Right renal cortex interstitium (tissue), 3 donors: Measurements from ENCODE around the gene SEC16B. TPM values are rescaled to one million over a fixed set of nuclear protein-coding genes. Genes with fewer than 3 reads are reported as not detected.

Experiments
- DNase-seq, 3 donors: peaks; one replicate each; pipeline ENCODE4 v3.0.0-alpha.2; 2013; ENCODE audit warnings: low read depth in 3 of 3, low spot score in 2 of 3
- polyA plus RNA-seq, 3 donors: library from polyadenylated mRNA; unstranded; fragments of 120-200 nt; gene quantifications; one replicate each; pipeline ENCODE4 v1.2.1, GENCODE V29; 2013; ENCODE audit not compliant: insufficient read length in 3 of 3

SEC16B gene
- polyA plus RNA-seq, 3 donors = 2.8 to 4.7 (median 3.1) TPM

GRCh38 chr1:177945943-177946650 lies 23.8 kb downstream of the SEC16B start:
- peak in 2 of 3 donors; percentile 44 to 47 for DNase-seq

DNA sequence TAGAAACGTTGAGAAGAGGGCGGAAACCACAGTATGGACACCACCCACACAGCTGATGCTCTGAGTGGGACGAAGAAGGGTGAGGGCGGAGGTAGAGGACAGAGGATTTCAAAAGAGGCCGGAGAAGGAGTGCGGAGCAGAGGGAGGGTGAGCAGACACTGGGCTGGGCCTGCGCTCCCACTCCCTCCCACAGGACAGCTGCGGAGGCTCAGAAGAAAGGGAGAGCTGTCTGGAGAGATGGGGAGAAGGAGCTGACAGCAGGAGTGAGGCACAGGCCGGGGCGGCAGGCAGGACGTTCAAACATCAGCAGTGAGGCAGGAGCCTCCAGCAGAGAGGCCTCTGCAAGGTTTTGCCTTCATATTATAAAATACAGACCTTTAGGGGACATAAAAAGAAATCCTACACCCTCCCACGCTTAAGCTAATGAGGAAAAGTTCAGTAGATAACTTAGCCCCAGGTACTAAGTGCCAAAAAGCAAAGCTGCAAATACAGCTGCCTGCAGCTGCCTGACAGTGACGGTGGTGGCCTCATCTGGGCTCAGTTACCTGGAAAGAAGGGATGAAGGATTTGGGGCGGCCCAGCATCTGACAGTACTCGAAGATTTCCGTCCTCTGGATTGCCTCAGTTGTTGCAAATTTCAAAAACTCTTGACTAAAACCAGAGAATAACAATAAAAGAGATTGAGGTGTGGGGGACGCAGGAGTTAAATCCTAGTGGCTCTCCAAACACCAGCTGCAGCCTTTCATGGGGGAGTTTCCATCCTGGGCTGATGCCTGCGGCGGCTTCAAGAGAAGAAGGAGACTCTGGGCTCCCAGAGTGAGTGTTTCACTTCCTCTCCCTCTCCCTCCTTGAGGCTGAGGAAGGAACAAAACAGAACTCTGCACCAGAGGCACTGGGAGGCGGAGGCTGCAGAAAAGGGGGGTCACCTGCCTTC lies 25.6 kb downstream of the SEC16B start:
- peak; percentile 50 to 65 (median 58) for DNase-seq

- no peak for DNase-seq
Measured at GRCh38 chr1:177941976-177942375, 27.9 kb downstream of the SEC16B start.

- DNase-seq = no peak
Measured at GRCh38 chr1:177940682-177941081, 29.2 kb downstream of the SEC16B start.

GRCh38 chr1:177937931-177938330 lies 31.9 kb downstream of the SEC16B start:
- no peak for DNase-seq

- DNase-seq = no peak
Measured at GRCh38 chr1:177937174-177937770, 32.6 kb downstream of the SEC16B start.

GRCh38 chr1:177935638-177936415 lies 34.0 kb downstream of the SEC16B start:
- DNase-seq = no peak

DNA sequence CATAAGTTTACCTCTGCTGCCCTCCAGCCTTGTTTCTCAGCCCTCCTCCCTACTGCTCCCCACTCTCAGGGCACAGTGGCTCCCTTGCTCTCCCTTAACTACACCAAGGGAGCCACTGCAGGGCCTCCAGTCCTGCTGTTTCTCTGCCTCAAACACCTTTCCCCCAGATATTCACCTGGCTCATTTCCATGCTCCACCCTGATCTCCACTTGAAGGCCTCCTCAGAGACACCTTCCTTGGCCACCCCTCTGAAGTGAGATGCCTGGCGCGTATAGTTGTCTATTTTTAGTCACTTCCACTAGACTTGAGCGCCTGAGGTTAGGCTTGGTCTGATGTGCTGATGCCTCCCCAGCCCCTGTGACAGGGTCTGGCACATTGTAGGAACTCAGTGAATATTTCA lies 34.9 kb downstream of the SEC16B start:
- DNase-seq = no peak

DNA sequence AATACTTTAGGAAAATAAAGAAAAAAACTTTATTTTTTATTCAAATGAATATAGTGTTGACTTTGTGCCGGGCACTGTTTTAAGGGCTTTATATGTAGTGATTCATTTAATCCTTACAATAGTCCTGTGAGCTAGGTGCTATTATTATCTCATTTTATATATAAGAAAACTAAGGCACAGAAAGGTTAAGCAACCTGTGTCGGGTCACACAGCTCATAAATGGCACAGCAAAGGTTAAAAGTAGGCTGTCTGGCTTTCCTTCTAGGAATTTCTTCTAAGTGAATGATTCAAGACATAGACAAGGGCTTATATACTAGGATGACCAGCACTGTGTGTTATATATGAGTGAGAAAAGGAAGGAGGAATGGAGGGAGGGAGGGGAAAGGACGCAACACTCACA lies 35.4 kb downstream of the SEC16B start:
- no peak for DNase-seq

DNA sequence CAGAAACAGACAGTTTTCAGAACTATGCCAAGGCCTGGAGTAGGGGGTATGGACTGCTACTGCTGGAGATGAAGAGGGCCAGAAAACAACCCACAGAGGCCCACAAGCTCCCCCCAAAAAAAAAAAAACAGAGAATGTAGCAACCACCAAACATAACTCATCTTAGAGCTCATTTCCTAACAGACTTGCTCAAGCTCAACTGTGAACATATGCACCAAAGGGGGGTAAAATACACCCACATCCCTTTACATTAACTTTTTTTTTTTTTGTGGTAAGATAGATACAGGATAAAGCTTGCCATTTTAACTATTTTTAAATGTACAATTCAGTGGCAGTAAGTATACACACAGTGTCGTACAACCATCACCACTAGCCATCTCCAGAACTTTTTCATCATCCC lies 36.0 kb downstream of the SEC16B start:
- no peak for DNase-seq

GRCh38 chr1:177932123-177932522 lies 37.7 kb downstream of the SEC16B start:
- DNase-seq = no peak

- DNase-seq = no peak
Measured at GRCh38 chr1:177928952-177929351, 40.9 kb downstream of the SEC16B start.

DNA sequence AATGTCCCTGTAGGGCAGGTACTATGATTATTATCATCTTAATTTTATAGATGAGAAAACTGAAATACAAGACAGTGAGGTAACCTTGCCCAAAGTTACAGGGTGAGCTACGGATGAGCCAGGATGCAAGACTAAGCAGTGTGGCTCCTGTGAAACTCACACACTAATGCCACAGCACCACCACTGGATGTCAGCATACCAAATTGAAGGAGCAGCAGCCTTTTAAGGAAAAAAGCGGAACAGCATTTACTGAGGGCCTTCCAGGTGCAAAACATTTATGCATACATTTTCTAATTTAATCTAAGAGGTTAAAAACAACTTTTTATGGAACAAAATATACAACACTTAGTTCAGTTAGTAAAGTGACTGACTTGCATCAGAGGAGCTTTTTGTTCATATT lies 41.7 kb downstream of the SEC16B start:
- no peak for DNase-seq

DNA sequence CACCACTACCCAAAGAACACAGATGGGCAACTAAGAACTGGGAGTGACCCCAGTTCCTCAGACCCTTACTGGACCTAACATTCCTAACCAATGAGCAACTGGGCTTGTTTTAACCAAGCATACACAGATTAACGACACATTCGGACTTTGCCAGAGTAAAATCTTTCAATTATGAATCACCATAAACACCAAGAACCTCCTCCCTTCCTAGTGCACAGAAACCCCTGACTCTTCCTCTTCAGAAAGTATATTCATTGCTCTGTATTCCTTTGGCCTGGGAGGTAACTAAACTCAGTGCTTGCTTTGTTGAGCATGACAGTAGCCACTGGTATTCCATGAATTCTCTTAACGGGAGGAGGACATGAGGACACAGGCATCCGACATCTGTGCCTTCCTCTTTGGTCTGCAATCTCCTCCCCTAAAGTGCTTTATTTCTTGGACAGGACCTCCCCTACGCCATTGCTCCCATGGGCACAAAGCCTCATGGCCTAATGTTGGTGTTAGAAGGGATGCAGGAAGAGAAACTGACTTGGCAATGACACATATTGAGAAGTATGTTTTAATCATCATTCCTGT lies 42.7 kb downstream of the SEC16B start:
- DNase-seq = no peak

- DNase-seq = no peak
Measured at GRCh38 chr1:177926201-177926600, 43.7 kb downstream of the SEC16B start.

GRCh38 chr1:177925006-177925405 lies 44.9 kb downstream of the SEC16B start:
- DNase-seq = no peak

DNA sequence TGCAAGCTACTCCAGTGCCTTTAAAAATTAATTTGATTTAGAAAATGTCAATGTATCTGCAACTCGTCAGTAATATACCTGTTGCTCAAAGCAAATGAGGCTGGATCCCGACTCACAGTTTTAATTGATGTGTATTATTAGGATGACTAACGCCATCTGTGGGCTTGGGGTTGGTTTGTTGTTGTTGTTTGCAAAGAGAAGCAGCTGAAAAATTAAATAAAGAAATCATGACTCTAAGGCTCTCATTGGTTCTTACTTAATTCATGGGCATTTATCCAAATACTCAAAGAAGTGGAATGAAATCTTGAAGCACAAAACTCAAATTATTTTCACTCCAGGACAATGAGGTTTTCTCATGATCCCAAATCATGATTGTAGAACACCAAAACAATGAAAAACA lies 46.4 kb downstream of the SEC16B start:
- no peak for DNase-seq

GRCh38 chr1:177922209-177922608 lies 47.6 kb downstream of the SEC16B start:
- DNase-seq = no peak

GRCh38 chr1:177921590-177921989 lies 48.3 kb downstream of the SEC16B start:
- no peak for DNase-seq

DNA sequence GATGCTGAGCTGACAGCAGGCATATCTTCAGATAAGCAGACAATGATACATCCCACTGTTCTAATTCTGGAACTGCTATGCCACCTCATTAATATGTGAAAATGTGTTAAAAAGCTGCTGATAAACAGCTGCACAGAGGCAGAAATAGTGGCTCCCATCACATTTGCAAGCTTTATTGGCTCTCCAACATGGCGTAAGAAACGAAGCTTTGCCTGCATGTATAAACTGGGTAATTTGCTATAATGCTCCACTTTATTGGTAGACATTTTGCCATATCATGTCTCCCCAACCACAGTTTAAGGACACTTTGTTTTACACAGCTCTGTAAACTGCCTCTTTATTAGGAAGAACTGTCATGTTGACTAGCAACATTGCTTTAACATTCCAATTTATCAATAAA lies 49.8 kb downstream of the SEC16B start:
- DNase-seq = no peak
